Fibroblast of lung (primary cell): ENCODE measurements around the gene OR10A2. TPM values are rescaled to one million over a fixed set of nuclear protein-coding genes. Genes with fewer than 3 reads are reported as not detected.

Experiments
- DNase-seq, 2 donors: peaks; one replicate each; pipeline versions ENCODE4 v3.0.0 to v3.0.0-alpha.2; 2010; ENCODE audit warnings: low read depth in 2 of 2
- H2AFZ ChIP-seq: 2 replicates; pipeline ENCODE4 v1.5.1; 2012; ENCODE audit warnings: low read length, control low read depth, inconsistent platforms
- H3K27ac ChIP-seq: 2 replicates; pipeline ENCODE4 v1.5.1; 2011; ENCODE audit warnings: low read length, control low read depth; ENCODE audit not compliant: insufficient read depth
- H3K27me3 ChIP-seq: 2 replicates; pipeline ENCODE4 v1.5.1; 2011; ENCODE audit warnings: mild to moderate bottlenecking, low read length; ENCODE audit not compliant: control insufficient read depth, insufficient read depth
- H3K36me3 ChIP-seq: 2 replicates; pipeline ENCODE4 v1.5.1; 2011; ENCODE audit warnings: low read length; ENCODE audit not compliant: control insufficient read depth, insufficient read depth
- H3K4me1 ChIP-seq: 2 replicates; pipeline ENCODE4 v1.5.1; 2011; ENCODE audit warnings: low read length; ENCODE audit not compliant: control insufficient read depth, insufficient read depth; ENCODE audit errors: extremely low read depth
- H3K4me2 ChIP-seq: 2 replicates; pipeline ENCODE4 v1.5.1; 2011; ENCODE audit warnings: low read length, control low read depth; ENCODE audit not compliant: insufficient read depth; ENCODE audit errors: extremely low read depth
- H3K4me3 ChIP-seq, 4 experiments: fragments of 200-600 bp in 1 of 4; sonication (generic) in 1 of 4; replicated peaks in 1 of 4; 2 replicates each; pipeline ENCODE4 v1.5.1; 2011 to 2016; ENCODE audit warnings: low read length in 4 of 4, low read depth in 3 of 4, mild to moderate bottlenecking in 3 of 4, control low read depth in 2 of 4, inconsistent platforms in 1 of 4, mixed read lengths in 1 of 4; ENCODE audit not compliant: insufficient read depth in 1 of 4; ENCODE audit errors: control extremely low read depth in 1 of 4
- H3K79me2 ChIP-seq: 2 replicates; pipeline ENCODE4 v1.5.1; 2012; ENCODE audit warnings: mild to moderate bottlenecking, low read length, inconsistent platforms; ENCODE audit not compliant: control insufficient read depth, insufficient read depth
- H3K9ac ChIP-seq: 2 replicates; pipeline ENCODE4 v1.5.1; 2011; ENCODE audit warnings: mild to moderate bottlenecking, low read length, control low read depth; ENCODE audit not compliant: insufficient read depth
- H3K9me3 ChIP-seq: 2 replicates; pipeline ENCODE4 v1.5.1; 2012; ENCODE audit warnings: low read depth, low read length; ENCODE audit not compliant: control insufficient read depth, insufficient read depth
- H4K20me1 ChIP-seq: 2 replicates; pipeline ENCODE4 v1.5.1; 2011; ENCODE audit warnings: low read length; ENCODE audit not compliant: control insufficient read depth, insufficient read depth; ENCODE audit errors: extremely low read depth
- EZH2 ChIP-seq: IDR thresholded peaks from 2 replicates; pipeline ENCODE4 v1.5.1; 2012; ENCODE audit warnings: low read length, control low read depth, mild to moderate bottlenecking; ENCODE audit errors: missing control alignments
- polyA plus RNA-seq, 2 donors: library from polyadenylated mRNA; depleted of rRNA in 1 of 2; stranded (reverse) in 1 of 2; unstranded in 1 of 2; fragments of >200 nt; gene quantifications; 2 replicates each; pipeline ENCODE4 v1.2.1, GENCODE V29; 2011 to 2012; ENCODE audit warnings: missing spikeins in 1 of 2
- total RNA-seq: library from RNA; depleted of rRNA; stranded (reverse); fragments of >200 nt; gene quantifications from 2 replicates; pipeline ENCODE4 v1.2.1, GENCODE V29; 2014
- TF ChIP-seq, protein P1 (sequence below), 2 donors: IDR thresholded peaks in 1 of 2; conservative IDR thresholded peaks in 1 of 2; 1 replicate in 1 of 2; 2 replicates in 1 of 2; pipeline ENCODE4 v1.5.1; 2011 to 2012; ENCODE audit warnings: low read length in 2 of 2, control low read depth in 1 of 2, inconsistent platforms in 1 of 2, low read depth in 1 of 2, mild to moderate bottlenecking in 1 of 2

OR10A2 gene
- total and polyA plus RNA-seq, 2 donors (not counting 1 experiment from before 2014, with no cell fraction given), result not detected

DNA sequence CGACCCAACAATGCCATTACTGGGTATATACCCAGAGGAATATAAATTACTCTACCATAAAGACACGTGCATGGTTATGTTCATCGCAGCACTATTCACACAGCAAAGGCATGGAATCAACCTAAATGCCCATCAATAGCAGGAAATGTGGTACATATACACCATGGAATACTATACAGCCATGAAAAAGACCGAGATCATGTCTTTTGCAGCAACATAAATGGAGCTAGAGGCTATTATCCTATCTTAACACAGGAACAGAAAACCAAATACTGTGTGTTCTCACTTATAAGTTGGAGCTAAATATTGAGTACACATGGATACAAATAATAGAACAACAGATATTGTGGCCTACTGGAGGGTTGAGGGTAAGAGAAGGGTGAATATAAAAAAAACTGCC lies 26.0 kb downstream of the OR10A2 start:
- Histone ChIP-seq H4K20me1 (no peaks in the 10 kb centered on the region), H3K36me3 (no peaks in the 10 kb centered on the region), H3K4me1 (no peaks in the 10 kb centered on the region), H3K9ac (no peak overlapping the region), H3K27ac (no peak overlapping the region), H2AFZ (no peak overlapping the region), H3K9me3 (no peaks in the 10 kb centered on the region), H3K27me3 (no peaks in the 10 kb centered on the region), H3K4me2 (no peak overlapping the region), H3K79me2 (no peaks in the 10 kb centered on the region), H3K4me3 (no peak overlapping the region)
- DNase-seq, result no peak
- TF ChIP-seq, protein P1, sequence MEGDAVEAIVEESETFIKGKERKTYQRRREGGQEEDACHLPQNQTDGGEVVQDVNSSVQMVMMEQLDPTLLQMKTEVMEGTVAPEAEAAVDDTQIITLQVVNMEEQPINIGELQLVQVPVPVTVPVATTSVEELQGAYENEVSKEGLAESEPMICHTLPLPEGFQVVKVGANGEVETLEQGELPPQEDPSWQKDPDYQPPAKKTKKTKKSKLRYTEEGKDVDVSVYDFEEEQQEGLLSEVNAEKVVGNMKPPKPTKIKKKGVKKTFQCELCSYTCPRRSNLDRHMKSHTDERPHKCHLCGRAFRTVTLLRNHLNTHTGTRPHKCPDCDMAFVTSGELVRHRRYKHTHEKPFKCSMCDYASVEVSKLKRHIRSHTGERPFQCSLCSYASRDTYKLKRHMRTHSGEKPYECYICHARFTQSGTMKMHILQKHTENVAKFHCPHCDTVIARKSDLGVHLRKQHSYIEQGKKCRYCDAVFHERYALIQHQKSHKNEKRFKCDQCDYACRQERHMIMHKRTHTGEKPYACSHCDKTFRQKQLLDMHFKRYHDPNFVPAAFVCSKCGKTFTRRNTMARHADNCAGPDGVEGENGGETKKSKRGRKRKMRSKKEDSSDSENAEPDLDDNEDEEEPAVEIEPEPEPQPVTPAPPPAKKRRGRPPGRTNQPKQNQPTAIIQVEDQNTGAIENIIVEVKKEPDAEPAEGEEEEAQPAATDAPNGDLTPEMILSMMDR (conservative IDR thresholded peaks at IDR 0.05 in 1 of 2, IDR thresholded peaks at IDR 0.05 in 1 of 2; ENCODE audit: low read depth in 1 of 2, low read length in 2 of 2), result no peak
- no peak for TF ChIP-seq EZH2

DNA sequence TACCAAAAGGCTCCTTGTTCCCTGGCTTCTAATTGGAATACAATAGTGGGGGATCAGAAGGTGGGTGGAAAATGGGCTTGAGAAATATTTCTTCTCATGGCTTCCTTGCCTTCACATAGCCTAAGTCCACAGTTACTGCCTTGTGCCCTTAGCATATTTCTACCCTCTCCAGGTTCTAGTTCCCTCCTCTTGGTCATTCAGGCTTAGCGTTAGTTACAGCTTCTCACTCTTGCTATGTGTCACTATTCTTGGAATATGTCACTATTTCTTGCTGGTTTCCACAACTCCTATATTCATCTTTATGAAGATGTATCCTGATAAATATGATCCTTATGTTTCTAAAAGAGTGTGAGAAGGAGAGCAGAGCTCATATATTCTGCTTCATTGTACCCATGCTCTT lies 27.0 kb downstream of the OR10A2 start:
- H3K27me3 ChIP-seq, result no peaks in the 10 kb centered on the region

GRCh38 chr11:6892400-6892799 lies 29.5 kb downstream of the OR10A2 start, which contains the start of gene OR2D2:
Gene OR2D2, minus strand, starts transcription at chr11:6892500. Its CDS starts 0 bp downstream, at chr11:6892500.
- no peak for DNase-seq
- H3K27me3 ChIP-seq, result no peaks in the 10 kb centered on the region
- no peak within 1 kb of the TSS for H3K27ac ChIP-seq

More for the DNA sequence above, 27.0 kb downstream of the OR10A2 start:
- no peaks in the 10 kb centered on the region for H4K20me1 ChIP-seq
- H3K9me3 ChIP-seq, result no peaks in the 10 kb centered on the region
- H3K4me2 ChIP-seq, result no peak overlapping the region
- H3K4me3 ChIP-seq, result no peak overlapping the region
- TF ChIP-seq, protein P1 (conservative IDR thresholded peaks at IDR 0.05 in 1 of 2, IDR thresholded peaks at IDR 0.05 in 1 of 2; ENCODE audit: low read depth in 1 of 2, low read length in 2 of 2), result no peak
- no peak for TF ChIP-seq EZH2
- H3K36me3 ChIP-seq, result no peaks in the 10 kb centered on the region
- H3K27ac ChIP-seq, result no peak overlapping the region
- no peak overlapping the region for H2AFZ ChIP-seq
- H3K9ac ChIP-seq, result no peak overlapping the region
- no peaks in the 10 kb centered on the region for H3K79me2 ChIP-seq
- no peaks in the 10 kb centered on the region for H3K4me1 ChIP-seq
- DNase-seq, result no peak

More at GRCh38 chr11:6892400-6892799, 29.5 kb downstream of the OR10A2 start, which contains the start of gene OR2D2:
- no peak within 1 kb of the TSS for H2AFZ ChIP-seq
- H4K20me1 ChIP-seq, result no peaks in the 10 kb centered on the region
- no peak within 1 kb of the TSS for H3K9ac ChIP-seq
- no peaks in the 10 kb centered on the region for H3K4me1 ChIP-seq
- no peaks in the 10 kb centered on the region for H3K9me3 ChIP-seq
- H3K36me3 ChIP-seq, result no peaks in the 10 kb centered on the region
- H3K4me2 ChIP-seq, result no peak within 1 kb of the TSS
- no peak within 1 kb of the TSS for H3K4me3 ChIP-seq
- TF ChIP-seq, protein P1 (conservative IDR thresholded peaks at IDR 0.05 in 1 of 2, IDR thresholded peaks at IDR 0.05 in 1 of 2; ENCODE audit: low read depth in 1 of 2, low read length in 2 of 2), result no peak
- TF ChIP-seq EZH2, result no peak
- no peaks in the 10 kb centered on the region for H3K79me2 ChIP-seq
